Karpas-422 (cell line): ENCODE data around the gene BICC1. TPM values are rescaled to one million over a fixed set of nuclear protein-coding genes. Genes with fewer than 3 reads are reported as not detected.

ENCODE experiments used
- DNase-seq: peaks from one replicate; pipeline ENCODE4 v3.0.0-alpha.2; 2015
- H2AFZ ChIP-seq: fragments of 200-600 bp; sonication (generic); 2 replicates; pipeline ENCODE4 v1.6.1; 2014; ENCODE audit warnings: antibody characterized with exemption, low read length, mixed read lengths
- H3K27ac ChIP-seq: fragments of 200-600 bp; sonication (generic); 2 replicates; pipeline ENCODE4 v1.5.1; 2014; ENCODE audit warnings: mild to moderate bottlenecking, low read length, moderate library complexity
- H3K27me3 ChIP-seq: fragments of 200-600 bp; sonication (generic); 2 replicates; pipeline ENCODE4 v1.6.1; 2014; ENCODE audit warnings: low read length, mixed read lengths
- H3K36me3 ChIP-seq: fragments of 200-600 bp; sonication (generic); 2 replicates; pipeline ENCODE4 v1.6.1; 2014; ENCODE audit warnings: low read length, mixed read lengths; ENCODE audit not compliant: insufficient read depth
- H3K4me1 ChIP-seq: fragments of 200-600 bp; sonication (generic); 2 replicates; pipeline ENCODE4 v1.6.1; 2014; ENCODE audit warnings: mild to moderate bottlenecking, low read length, mixed read lengths
- H3K4me2 ChIP-seq: fragments of 200-600 bp; sonication (generic); 2 replicates; pipeline ENCODE4 v1.6.1; 2014; ENCODE audit warnings: low read length, low read depth, mild to moderate bottlenecking; ENCODE audit not compliant: poor library complexity, severe bottlenecking
- H3K4me3 ChIP-seq: fragments of 200-600 bp; sonication (generic); 2 replicates; pipeline ENCODE4 v1.5.1; 2014; ENCODE audit warnings: mild to moderate bottlenecking, antibody characterized with exemption, low read length, mixed read lengths
- H3K79me2 ChIP-seq: fragments of 200-600 bp; sonication (generic); 2 replicates; pipeline ENCODE4 v1.6.1; 2014; ENCODE audit warnings: mild to moderate bottlenecking, low read length, mixed read lengths
- H3K9ac ChIP-seq: fragments of 200-600 bp; sonication (generic); 2 replicates; pipeline ENCODE4 v1.6.0; 2014; ENCODE audit warnings: low read length
- H3K9me2 ChIP-seq: fragments of 200-600 bp; sonication (generic), shearing (Covaris generic); replicated peaks from 2 replicates; pipeline ENCODE4 v1.6.0; 2014; ENCODE audit warnings: mild to moderate bottlenecking, low read length, moderate library complexity; ENCODE audit not compliant: insufficient read depth
- H3K9me3 ChIP-seq: fragments of 300-700, 200-600 bp; sonication (generic); 2 replicates; pipeline ENCODE4 v1.6.1; 2014; ENCODE audit warnings: low read length, mixed read lengths
- H4K20me1 ChIP-seq: fragments of 200-600 bp; sonication (generic); 2 replicates; pipeline ENCODE4 v1.6.1; 2014; ENCODE audit warnings: mild to moderate bottlenecking, antibody characterized with exemption, low read length, low read depth; ENCODE audit not compliant: insufficient read depth
- total RNA-seq: library from RNA; depleted of rRNA; stranded (reverse); fragments of >200 nt; shearing (Covaris generic); gene quantifications from 2 replicates; pipeline ENCODE4 v1.2.3, GENCODE V29; 2014; ENCODE audit warnings: low replicate concordance

Gene BICC1
- total RNA-seq, 1 experiment from 2014 or later, result not detected

GRCh38 chr10:58645416-58646146 is 132.9 kb downstream of the BICC1 start:
- Histone ChIP-seq H3K9me2 (no peaks in the 10 kb centered on the region), H3K4me1 (no peaks in the 10 kb centered on the region), H3K4me2 (no peak overlapping the region), H3K27me3 (no peaks in the 10 kb centered on the region), H2AFZ (no peak overlapping the region), H3K9me3 (no peaks in the 10 kb centered on the region), H3K4me3 (no peak overlapping the region), H3K36me3 (no peaks in the 10 kb centered on the region), H3K9ac (no peak overlapping the region), H3K27ac (no peak overlapping the region), H3K79me2 (no peaks in the 10 kb centered on the region), H4K20me1 (no peaks in the 10 kb centered on the region)
- DNase-seq, result no peak

- H3K9ac ChIP-seq, result no peak overlapping the region
- no peak overlapping the region for H3K4me2 ChIP-seq
- no peak overlapping the region for H2AFZ ChIP-seq
- no peaks in the 10 kb centered on the region for H3K4me1 ChIP-seq
- H3K9me3 ChIP-seq, result no peaks in the 10 kb centered on the region
- H3K36me3 ChIP-seq, result no peaks in the 10 kb centered on the region
- H3K79me2 ChIP-seq, result no peaks in the 10 kb centered on the region
- no peak overlapping the region for H3K4me3 ChIP-seq
- no peaks in the 10 kb centered on the region for H3K27me3 ChIP-seq
- no peaks in the 10 kb centered on the region for H4K20me1 ChIP-seq
- no peaks in the 10 kb centered on the region for H3K9me2 ChIP-seq
- no peak for DNase-seq
- no peak overlapping the region for H3K27ac ChIP-seq
Observed at GRCh38 chr10:58647376-58648112, 134.9 kb downstream of the BICC1 start.

GRCh38 chr10:58648131-58648530 is 135.5 kb downstream of the BICC1 start:
- no peak overlapping the region for H3K9ac ChIP-seq
- no peak overlapping the region for H3K27ac ChIP-seq
- no peak overlapping the region for H2AFZ ChIP-seq
- no peaks in the 10 kb centered on the region for H3K79me2 ChIP-seq
- H3K4me2 ChIP-seq, result no peak overlapping the region
- no peaks in the 10 kb centered on the region for H3K9me2 ChIP-seq
- no peak for DNase-seq
- H3K36me3 ChIP-seq, result no peaks in the 10 kb centered on the region
- no peaks in the 10 kb centered on the region for H3K9me3 ChIP-seq
- no peaks in the 10 kb centered on the region for H3K27me3 ChIP-seq
- H3K4me1 ChIP-seq, result no peaks in the 10 kb centered on the region
- H3K4me3 ChIP-seq, result no peak overlapping the region
- no peaks in the 10 kb centered on the region for H4K20me1 ChIP-seq

- no peak overlapping the region for H3K4me2 ChIP-seq
- H3K4me3 ChIP-seq, result no peak overlapping the region
- no peaks in the 10 kb centered on the region for H3K9me3 ChIP-seq
- no peak overlapping the region for H2AFZ ChIP-seq
- no peaks in the 10 kb centered on the region for H3K4me1 ChIP-seq
- H3K79me2 ChIP-seq, result no peaks in the 10 kb centered on the region
- H3K27me3 ChIP-seq, result no peaks in the 10 kb centered on the region
- no peaks in the 10 kb centered on the region for H4K20me1 ChIP-seq
- H3K36me3 ChIP-seq, result no peaks in the 10 kb centered on the region
- H3K9ac ChIP-seq, result no peak overlapping the region
- H3K9me2 ChIP-seq, result no peaks in the 10 kb centered on the region
- no peak for DNase-seq
- H3K27ac ChIP-seq, result no peak overlapping the region
Observed at GRCh38 chr10:58651040-58651439, 138.4 kb downstream of the BICC1 start.

- Histone ChIP-seq H3K9me2 (no peaks in the 10 kb centered on the region), H3K27me3 (no peaks in the 10 kb centered on the region), H3K4me3 (no peak overlapping the region), H3K9me3 (no peaks in the 10 kb centered on the region), H3K79me2 (no peaks in the 10 kb centered on the region), H3K4me1 (no peaks in the 10 kb centered on the region), H3K9ac (no peak overlapping the region), H2AFZ (no peak overlapping the region), H3K4me2 (no peak overlapping the region), H3K27ac (no peak overlapping the region), H3K36me3 (no peaks in the 10 kb centered on the region), H4K20me1 (no peaks in the 10 kb centered on the region)
- no peak for DNase-seq
Observed at GRCh38 chr10:58651742-58652141, 139.1 kb downstream of the BICC1 start.

- no peak for DNase-seq
- no peak overlapping the region for H3K4me2 ChIP-seq
- no peaks in the 10 kb centered on the region for H4K20me1 ChIP-seq
- no peak overlapping the region for H3K27ac ChIP-seq
- H3K9ac ChIP-seq, result no peak overlapping the region
- no peaks in the 10 kb centered on the region for H3K4me1 ChIP-seq
- H3K9me3 ChIP-seq, result no peaks in the 10 kb centered on the region
- no peaks in the 10 kb centered on the region for H3K9me2 ChIP-seq
- H3K79me2 ChIP-seq, result no peaks in the 10 kb centered on the region
- H2AFZ ChIP-seq, result no peak overlapping the region
- no peaks in the 10 kb centered on the region for H3K27me3 ChIP-seq
- H3K4me3 ChIP-seq, result no peak overlapping the region
- no peaks in the 10 kb centered on the region for H3K36me3 ChIP-seq
Observed at GRCh38 chr10:58653139-58653538, 140.5 kb downstream of the BICC1 start.

- Histone ChIP-seq H3K4me1 (no peaks in the 10 kb centered on the region), H3K9ac (no peak overlapping the region), H3K4me2 (no peak overlapping the region), H2AFZ (no peak overlapping the region), H3K27ac (no peak overlapping the region), H3K27me3 (no peaks in the 10 kb centered on the region), H3K9me3 (no peaks in the 10 kb centered on the region), H3K4me3 (no peak overlapping the region), H3K79me2 (no peaks in the 10 kb centered on the region), H4K20me1 (no peaks in the 10 kb centered on the region), H3K9me2 (no peaks in the 10 kb centered on the region), H3K36me3 (no peaks in the 10 kb centered on the region)
- no peak for DNase-seq
Observed at GRCh38 chr10:58660575-58661255, 148.0 kb downstream of the BICC1 start.

- no peak for DNase-seq
- Histone ChIP-seq H3K27ac (no peak overlapping the region), H3K27me3 (no peaks in the 10 kb centered on the region)
Observed at GRCh38 chr10:58661336-58661735, 148.7 kb downstream of the BICC1 start.

More at GRCh38 chr10:58661336-58661735, 148.7 kb downstream of the BICC1 start:
- no peak overlapping the region for H3K4me3 ChIP-seq
- H3K4me2 ChIP-seq, result no peak overlapping the region
- no peaks in the 10 kb centered on the region for H3K9me3 ChIP-seq
- H2AFZ ChIP-seq, result no peak overlapping the region
- H3K36me3 ChIP-seq, result no peaks in the 10 kb centered on the region
- H3K4me1 ChIP-seq, result no peaks in the 10 kb centered on the region
- no peak overlapping the region for H3K9ac ChIP-seq
- no peaks in the 10 kb centered on the region for H4K20me1 ChIP-seq
- no peaks in the 10 kb centered on the region for H3K9me2 ChIP-seq
- H3K79me2 ChIP-seq, result no peaks in the 10 kb centered on the region
